ENCODE data around the gene PLA2G4C.
"Not testable (repeated sequence)": the region's sequence is repeated elsewhere in the genome, so short reads cannot be mapped to it uniquely, and the experiment has no call there.

The PLA2G4C gene

DNA sequence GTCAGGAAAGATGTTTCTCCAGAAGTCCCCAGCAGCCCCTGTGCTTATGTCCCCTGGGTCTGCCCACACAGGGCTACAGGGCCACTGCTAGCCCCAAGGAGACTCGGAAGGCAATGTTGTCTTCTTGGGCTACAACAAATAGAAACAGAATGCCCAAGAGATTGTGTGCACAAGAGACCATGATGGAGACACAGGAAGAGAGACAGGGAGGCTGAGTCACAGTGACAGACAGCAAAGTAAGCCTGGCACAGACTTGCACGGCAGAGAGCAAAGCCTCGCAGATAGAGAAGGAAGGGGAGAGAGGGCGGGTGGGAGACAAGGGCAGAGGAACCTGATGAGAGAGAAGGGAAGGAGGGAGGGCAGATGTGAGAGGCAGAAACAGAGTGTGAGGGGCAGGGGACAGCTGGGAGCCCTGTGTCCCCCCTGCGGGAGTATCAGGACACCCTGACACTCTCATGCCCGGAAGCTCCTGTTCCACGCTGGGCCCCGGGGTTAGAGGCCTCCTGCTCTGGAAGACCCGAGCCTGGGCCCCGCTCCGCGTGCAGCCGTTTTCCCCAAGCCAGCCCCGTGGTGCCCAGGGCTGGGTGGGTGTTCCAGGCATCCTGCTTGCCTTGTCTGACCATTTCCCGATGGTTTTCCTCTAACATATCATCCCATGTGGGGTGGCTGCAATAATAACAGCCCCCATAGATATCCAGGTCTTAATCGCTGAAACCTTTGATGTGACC lies 2.7 kb upstream of the PLA2G4C start:
- no peak for DNase-seq (ENCODE audit: low read depth, low spot score)

- DNase-seq (ENCODE audit: low read depth, low spot score) = no peak
These were observed 663 bp upstream of the PLA2G4C start for GRCh38 chr19:48111280-48111679.

DNA sequence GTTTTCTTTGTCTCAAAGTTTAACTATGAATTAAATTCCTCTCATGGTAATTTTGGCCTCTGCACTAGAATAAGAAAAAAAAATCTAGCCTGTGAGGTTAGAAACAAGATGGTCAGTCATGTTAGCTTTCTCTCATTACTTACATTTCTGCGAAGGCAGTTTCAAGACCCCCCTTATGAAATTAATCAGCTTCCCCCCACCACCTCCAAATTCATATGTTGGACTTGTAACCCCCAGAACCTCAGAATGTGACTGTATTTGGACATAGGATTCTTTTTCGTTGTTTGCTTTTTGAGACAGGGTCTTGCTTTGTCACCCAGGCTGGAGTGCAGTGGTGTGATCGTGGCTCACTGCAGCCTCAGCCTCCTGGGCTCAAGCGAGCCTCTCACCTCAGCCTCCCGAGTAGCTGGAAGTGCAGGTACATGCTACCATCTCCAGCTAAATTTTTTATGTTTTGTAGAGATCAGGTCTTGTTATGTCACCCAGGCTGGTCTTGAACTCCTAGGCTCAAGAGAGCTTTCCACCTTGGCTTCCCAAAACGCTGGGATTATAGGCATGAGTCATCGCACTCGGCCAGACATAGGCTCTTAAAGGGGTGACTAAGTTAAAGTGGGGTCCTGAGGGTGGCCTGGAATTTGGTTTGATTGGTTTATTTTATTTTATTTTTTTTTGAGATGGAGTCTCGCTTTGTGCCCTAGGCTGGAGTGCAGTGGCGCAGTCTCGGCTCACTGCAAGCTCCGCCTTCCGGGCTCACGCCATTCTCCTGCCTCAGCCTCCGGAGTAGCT lies 1.4 kb downstream of the PLA2G4C start:
- DNase-seq (ENCODE audit: low read depth, low spot score) = no peak

GRCh38 chr19:48103922-48104321 lies 6.7 kb downstream of the PLA2G4C start:
- DNase-seq (ENCODE audit: low read depth, low spot score) = no peak

GRCh38 chr19:48102870-48103751 lies 7.5 kb downstream of the PLA2G4C start:
- DNase-seq (ENCODE audit: low read depth, low spot score) = no peak

DNA sequence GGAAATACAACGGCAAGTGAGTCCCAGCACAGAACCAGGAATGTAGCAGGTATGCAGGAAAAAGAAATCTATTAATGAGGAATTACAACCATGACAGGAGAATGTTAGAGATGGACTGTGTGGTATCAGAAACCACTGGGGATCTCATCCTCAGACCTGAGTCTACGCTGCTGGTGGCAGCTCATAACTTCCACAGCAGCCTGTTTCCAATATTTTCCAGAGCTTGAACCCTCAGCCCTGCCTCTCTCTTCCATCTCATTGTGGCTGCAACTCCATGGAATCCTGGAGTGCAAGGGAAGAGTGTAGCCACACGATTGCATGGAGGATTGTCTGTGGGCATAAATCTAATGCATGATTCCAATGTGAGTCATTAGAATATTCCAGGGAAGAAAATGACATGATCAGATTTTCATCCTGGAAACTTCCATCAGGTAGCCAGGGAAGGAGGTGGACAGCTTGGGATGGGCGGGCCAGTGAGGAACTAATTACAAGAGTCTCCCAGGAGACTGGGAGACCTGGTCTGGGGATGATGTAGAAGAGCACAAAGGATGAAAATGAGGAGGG lies 14.9 kb downstream of the PLA2G4C start:
- no peak for DNase-seq (ENCODE audit: low read depth, low spot score)

DNA sequence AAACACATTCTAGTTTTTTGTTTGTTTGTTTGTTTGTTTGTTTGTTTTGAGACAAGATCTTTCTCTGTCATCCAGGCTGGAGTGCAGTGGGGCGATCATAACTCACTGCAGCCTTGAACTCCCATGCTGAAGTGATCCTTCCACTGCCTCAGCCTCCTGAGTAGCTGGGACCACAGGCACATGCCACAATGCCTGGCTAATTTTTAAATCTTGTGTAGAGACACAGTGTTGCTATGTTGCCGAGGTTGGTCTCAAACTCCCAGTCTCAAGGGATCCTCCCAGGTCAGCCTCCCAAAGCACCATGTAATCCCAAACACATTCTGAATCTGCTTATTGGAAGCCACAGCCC lies 15.8 kb downstream of the PLA2G4C start:
- no peak for DNase-seq (ENCODE audit: low read depth, low spot score)

- no peak for DNase-seq (ENCODE audit: low read depth, low spot score)
These were observed 16.3 kb downstream of the PLA2G4C start for GRCh38 chr19:48094129-48094854.

DNA sequence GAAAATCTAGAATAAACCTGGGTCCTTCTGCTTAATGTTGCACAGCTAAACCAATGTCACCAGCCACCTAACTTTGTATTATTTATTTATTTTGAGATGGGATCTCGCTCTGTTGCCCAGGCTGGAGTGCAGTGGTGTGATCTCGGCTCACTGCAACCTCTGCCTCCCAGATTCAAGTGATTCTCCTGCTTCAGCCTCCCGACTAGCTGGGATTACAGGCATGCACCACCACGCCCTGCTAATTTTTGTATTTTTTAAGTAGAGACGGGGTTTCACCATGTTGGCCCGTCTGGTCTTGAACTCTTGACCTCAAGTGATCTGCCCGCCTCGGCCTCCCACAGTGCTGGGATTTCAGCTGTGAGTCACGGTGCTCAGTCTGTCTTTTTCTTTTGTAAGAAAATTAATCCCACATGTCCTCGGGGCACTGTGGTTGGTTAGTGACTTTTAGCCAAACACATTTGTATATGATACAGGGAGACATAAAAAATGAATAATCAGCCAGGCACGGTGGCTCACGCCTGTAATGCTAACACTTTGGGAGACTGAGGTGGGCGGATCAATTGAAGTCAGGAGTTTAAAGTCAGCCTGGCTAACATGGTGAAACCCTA lies 19.4 kb downstream of the PLA2G4C start:
- peak; percentile 67 for DNase-seq (ENCODE audit: low read depth, low spot score)

DNA sequence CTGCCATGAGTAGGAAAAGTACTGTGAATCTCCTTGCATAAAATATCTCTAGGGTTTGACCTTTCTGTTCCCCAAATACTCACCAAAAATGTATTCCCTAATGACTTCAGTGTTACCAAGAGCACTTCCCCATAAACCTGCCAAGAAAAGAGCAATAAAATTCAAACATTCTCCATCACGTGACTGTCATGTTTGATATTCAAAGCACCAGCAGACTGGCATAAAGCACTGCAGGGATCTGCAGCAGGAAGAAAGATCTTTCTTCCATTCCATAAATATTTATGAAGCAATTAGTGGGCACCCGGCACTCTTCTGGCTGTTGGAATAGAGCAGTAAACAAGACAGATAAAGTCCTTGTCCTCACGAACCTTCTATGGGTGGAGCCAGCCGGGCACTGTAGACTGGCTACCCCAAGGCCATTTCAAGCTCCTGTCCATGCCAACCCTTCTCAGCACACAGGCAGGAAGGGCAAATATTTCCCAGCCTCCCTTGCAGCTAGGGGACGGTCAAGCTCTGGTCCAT lies 20.3 kb downstream of the PLA2G4C start:
- no peak for DNase-seq (ENCODE audit: low read depth, low spot score)

- not testable (repeated sequence) for DNase-seq (ENCODE audit: low read depth, low spot score)
These were observed 21.6 kb downstream of the PLA2G4C start for GRCh38 chr19:48088991-48089390.

DNA sequence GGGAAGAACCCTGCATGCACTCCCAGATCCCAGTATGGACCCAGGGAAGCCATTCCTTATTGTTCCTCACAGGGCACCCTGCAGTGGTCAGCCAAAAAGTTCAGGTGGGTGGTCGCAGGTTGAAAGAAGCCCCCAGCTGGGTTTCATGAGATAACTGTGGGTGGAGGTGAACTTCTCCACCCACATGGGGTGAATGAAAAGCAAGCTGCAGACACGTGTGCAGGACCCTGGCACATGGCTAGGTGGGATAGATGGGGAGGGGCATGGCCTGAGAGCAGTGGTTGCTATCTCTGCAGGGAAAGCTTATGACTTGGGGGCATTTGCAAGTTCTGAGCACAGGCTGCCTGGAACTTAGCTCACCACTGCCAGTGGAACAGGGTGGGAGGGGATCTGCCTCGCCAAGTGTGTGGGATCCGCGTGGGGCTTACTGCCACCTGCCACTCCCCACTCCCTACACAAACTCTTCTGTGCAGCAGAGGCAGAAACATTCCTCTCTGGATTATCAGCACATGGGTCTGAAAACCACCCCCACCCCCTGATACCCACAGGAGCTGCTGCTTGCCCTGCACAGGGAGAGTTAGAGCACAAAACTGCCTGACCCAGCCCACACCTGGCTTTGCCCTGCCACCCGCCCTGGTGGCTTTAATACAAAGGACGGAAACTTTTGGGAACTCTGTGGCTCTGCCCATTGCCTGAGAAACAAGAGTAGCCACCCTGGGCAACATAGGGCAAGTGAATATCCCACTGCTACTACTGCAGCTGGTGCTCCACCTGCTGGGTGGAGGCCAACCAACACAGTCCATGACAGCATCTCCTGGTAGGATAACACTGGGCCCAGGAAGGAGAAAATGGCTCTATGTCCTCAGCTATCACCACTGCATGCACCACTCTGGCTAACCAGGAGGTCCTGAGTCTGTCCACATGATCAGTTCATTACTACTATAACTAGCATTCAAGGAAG lies 24.4 kb downstream of the PLA2G4C start:
- no peak for DNase-seq (ENCODE audit: low read depth, low spot score)

GRCh38 chr19:48085076-48085475 lies 25.5 kb downstream of the PLA2G4C start:
- no peak for DNase-seq (ENCODE audit: low read depth, low spot score)

DNA sequence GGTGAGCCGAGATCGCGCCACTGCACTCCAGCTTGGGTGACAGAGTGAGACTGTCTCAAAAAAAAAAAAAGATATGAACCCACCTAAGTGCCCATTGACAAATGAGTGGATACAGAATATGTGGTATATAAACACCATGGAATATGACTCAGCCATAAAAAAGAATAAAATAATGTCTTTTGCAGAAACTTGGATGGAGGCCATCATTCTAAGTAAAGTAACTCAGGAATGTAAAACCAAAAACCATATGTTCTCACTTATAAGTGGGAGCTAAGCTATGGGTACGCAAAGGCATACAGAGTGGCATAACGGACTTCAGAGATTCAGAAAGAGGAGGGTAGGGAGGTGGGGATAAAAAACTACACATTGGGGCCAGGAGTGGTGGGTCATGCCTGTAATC lies 29.5 kb downstream of the PLA2G4C start:
- DNase-seq (ENCODE audit: low read depth, low spot score) = no peak

- not testable (repeated sequence) for DNase-seq (ENCODE audit: low read depth, low spot score)
These were observed 40.3 kb downstream of the PLA2G4C start for GRCh38 chr19:48070177-48070769.

- no peak for DNase-seq (ENCODE audit: low read depth, low spot score)
These were observed 41.2 kb downstream of the PLA2G4C start for GRCh38 chr19:48069435-48069834.

GRCh38 chr19:48064509-48064908 lies 46.1 kb downstream of the PLA2G4C start:
- no peak for DNase-seq (ENCODE audit: low read depth, low spot score)

DNA sequence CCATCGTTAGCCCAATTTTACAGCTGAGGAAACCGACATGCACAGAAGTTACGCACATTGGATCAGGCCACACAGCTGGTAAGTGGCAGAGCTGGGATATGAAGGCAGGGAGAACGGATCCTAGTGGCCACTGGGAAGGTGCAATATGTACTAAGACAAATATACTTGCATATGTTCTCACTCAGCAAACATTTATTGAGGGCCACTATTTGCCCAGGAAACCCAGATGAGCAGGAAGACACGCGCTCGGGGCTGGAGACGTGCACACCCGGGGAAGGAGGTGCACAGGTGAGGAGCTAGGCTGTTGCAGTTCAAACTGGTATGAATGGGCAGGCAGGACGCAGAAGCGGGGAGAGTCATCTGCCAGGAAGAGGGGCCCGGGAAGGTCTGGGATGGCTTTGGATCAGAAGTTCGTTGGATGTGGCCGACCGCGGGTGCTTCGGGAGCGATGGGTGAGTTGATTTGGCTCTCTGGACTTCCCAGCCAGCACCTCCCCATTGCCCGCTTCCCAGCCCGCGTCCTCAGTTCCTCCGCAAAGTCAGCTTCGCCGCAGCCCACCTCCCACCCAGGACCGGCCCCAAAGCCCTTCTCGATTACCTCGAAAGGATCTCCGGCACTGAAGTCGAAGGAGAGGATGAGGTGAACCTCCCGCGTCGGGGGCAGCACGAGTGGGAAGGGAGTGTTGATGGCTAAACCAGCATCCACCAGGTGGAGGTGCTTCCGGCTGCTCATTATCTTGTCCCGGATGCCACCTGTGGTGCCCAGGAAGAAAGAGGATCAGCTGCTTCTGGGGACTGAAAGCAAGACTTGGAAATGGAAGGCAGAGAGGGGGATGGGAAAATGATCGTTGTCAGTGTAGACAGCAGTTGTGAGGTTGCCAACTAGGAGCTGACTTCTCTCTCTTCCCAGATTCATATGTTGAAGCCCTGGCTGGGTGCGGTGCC lies 48.9 kb downstream of the PLA2G4C start:
- DNase-seq (ENCODE audit: low read depth, low spot score) = no peak
